HCT116 (cell line): ENCODE data around the gene GGA2. TPM values are rescaled to one million over a fixed set of nuclear protein-coding genes. Genes with fewer than 3 reads are reported as not detected.

Experiments used
- ATAC-seq: fragments of 200-7000 bp; cut with Tn5 transposase; 2 replicates; pipeline ENCODE4 v1.9.1; 2020; ENCODE audit warnings: mild to moderate bottlenecking, moderate library complexity
- BruUV-seq: library from RNA; stranded (reverse); fragments of 400-500 nt; replicated peaks from 2 replicates; lab custom pipeline; 2021; lab: Mats Ljungman, UMichigan
- CTCF ChIA-PET: fragments of 300-600 bp; sonication (Branson Sonifier 250); formaldehyde crosslinking; loops from one replicate; lab custom pipeline; 2021; ENCODE audit warnings: antibody characterized with exemption; lab: Charles Lee
- POLR2A ChIA-PET: fragments of 300-600, 350-600 bp; sonication (Branson Sonifier 250); formaldehyde crosslinking; loops from one replicate; lab custom pipeline; 2021; ENCODE audit warnings: antibody characterized with exemption; lab: Charles Lee
- RAD21 ChIA-PET, 2 experiments: fragments of 300-600 bp; sonication (Branson Sonifier 250); formaldehyde crosslinking; loops; one replicate each; lab custom pipeline; 2023; ENCODE audit warnings: low total read pairs in 2 of 2; ENCODE audit not compliant: uncharacterized antibody in 2 of 2, unreplicated experiment in 2 of 2, low non-redundant PET in 1 of 2; lab: Charles Lee
- DNase-seq: peaks from one replicate; pipeline ENCODE4 v3.0.0-alpha.2; 2010; ENCODE audit warnings: low read depth, low spot score
- H2AFZ ChIP-seq: fragments of 200-600 bp; shearing (Covaris generic), sonication (generic); 2 replicates; pipeline ENCODE4 v1.6.1; 2017; ENCODE audit warnings: low read depth, mixed run types, mixed read lengths, antibody characterized with exemption, low read length; ENCODE audit not compliant: poor library complexity, severe bottlenecking
- H3K27ac ChIP-seq: 2 replicates; pipeline ENCODE4 v1.5.1; 2012; ENCODE audit warnings: low read depth, low read length
- H3K27me3 ChIP-seq: fragments of 200-600 bp; sonication (generic); 2 replicates; pipeline ENCODE4 v1.6.1; 2016; ENCODE audit warnings: mixed run types, low read length, mixed read lengths; ENCODE audit not compliant: insufficient read depth
- H3K36me3 ChIP-seq, 2 experiments: fragments of 200-500 bp in 1 of 2; fragments of 200-600 bp in 1 of 2; sonication (Bioruptor generic) in 1 of 2; sonication (generic) in 1 of 2; 2 replicates each; pipeline versions ENCODE4 v1.5.1 to v1.6.1; 2014 to 2016; ENCODE audit warnings: low read length in 2 of 2, inconsistent platforms in 1 of 2, mixed read lengths in 1 of 2, mixed run types in 1 of 2; ENCODE audit not compliant: insufficient read depth in 2 of 2, control insufficient read depth in 1 of 2
- H3K4me1 ChIP-seq, 2 experiments: fragments of 200-600 bp in 1 of 2; sonication (generic) in 1 of 2; 2 replicates each; pipeline versions ENCODE4 v1.5.1 to v1.6.1; 2012 to 2017; ENCODE audit warnings: low read length in 2 of 2, inconsistent platforms in 1 of 2, mild to moderate bottlenecking in 1 of 2, mixed read lengths in 1 of 2, mixed run types in 1 of 2, moderate library complexity in 1 of 2; ENCODE audit not compliant: insufficient read depth in 2 of 2, control insufficient read depth in 1 of 2
- H3K4me2 ChIP-seq: fragments of 200-600 bp; sonication (generic); 2 replicates; pipeline ENCODE4 v1.6.1; 2017; ENCODE audit warnings: mixed run types, low read length, mixed read lengths
- H3K4me3 ChIP-seq, 2 experiments: fragments of 200-600 bp in 1 of 2; sonication (generic) in 1 of 2; replicated peaks in 1 of 2; 2 replicates each; pipeline ENCODE4 v1.5.1; 2011 to 2016; ENCODE audit warnings: low read length in 2 of 2, control low read depth in 1 of 2, low read depth in 1 of 2, mild to moderate bottlenecking in 1 of 2, mixed read lengths in 1 of 2, mixed run types in 1 of 2
- H3K79me2 ChIP-seq: fragments of 200-600 bp; sonication (generic); 2 replicates; pipeline ENCODE4 v1.6.1; 2017; ENCODE audit warnings: mild to moderate bottlenecking, mixed run types, low read length, moderate library complexity, mixed read lengths; ENCODE audit not compliant: insufficient read depth
- H3K9ac ChIP-seq: fragments of 200-600 bp; sonication (generic); 2 replicates; pipeline ENCODE4 v1.6.1; 2016; ENCODE audit warnings: low read length, mixed read lengths
- H3K9me2 ChIP-seq: fragments of 200-600 bp; sonication (generic), shearing (Covaris generic); 2 replicates; pipeline ENCODE4 v1.6.1; 2017; ENCODE audit warnings: mixed run types, mild to moderate bottlenecking, moderate library complexity; ENCODE audit not compliant: insufficient read depth
- H3K9me3 ChIP-seq, 2 experiments: fragments of 200-500 bp in 1 of 2; fragments of 200-600 bp in 1 of 2; sonication (Bioruptor generic) in 1 of 2; sonication (generic) in 1 of 2; 2 replicates each; pipeline ENCODE4 v1.6.1; 2014 to 2017; ENCODE audit warnings: low read length in 2 of 2, mixed read lengths in 2 of 2, inconsistent platforms in 1 of 2, low read depth in 1 of 2, mild to moderate bottlenecking in 1 of 2, mixed run types in 1 of 2, moderate library complexity in 1 of 2; ENCODE audit not compliant: control insufficient read depth in 1 of 2, insufficient read depth in 1 of 2
- H4K20me1 ChIP-seq: fragments of 200-600 bp; sonication (generic), shearing (Covaris generic); 2 replicates; pipeline ENCODE4 v1.6.1; 2017; ENCODE audit warnings: mixed run types, mild to moderate bottlenecking, moderate library complexity; ENCODE audit not compliant: insufficient read depth
- ATF3 ChIP-seq: IDR thresholded peaks from 2 replicates; pipeline ENCODE4 v1.6.1; 2012
- CBX3 ChIP-seq: IDR thresholded peaks from 2 replicates; pipeline ENCODE4 v1.6.1; 2012; ENCODE audit warnings: low read depth
- CEBPB ChIP-seq: IDR thresholded peaks from 2 replicates; pipeline ENCODE4 v1.6.1; 2012; ENCODE audit warnings: low read depth
- CTCF ChIP-seq, 3 experiments: fragments of 200-600 bp in 1 of 3; sonication (generic) in 1 of 3; IDR thresholded peaks in 2 of 3; conservative IDR thresholded peaks in 1 of 3; 2 replicates each; pipeline ENCODE4 v1.5.1; 2012 to 2017; ENCODE audit warnings: low read depth in 2 of 3, low read length in 2 of 3, antibody characterized with exemption in 1 of 3, borderline replicate concordance in 1 of 3, control low read depth in 1 of 3, mild to moderate bottlenecking in 1 of 3, mixed read lengths in 1 of 3, mixed run types in 1 of 3, moderate library complexity in 1 of 3; ENCODE audit not compliant: insufficient read depth in 1 of 3
- ELF1 ChIP-seq: IDR thresholded peaks from 2 replicates; pipeline ENCODE4 v1.6.1; 2012; ENCODE audit warnings: low read depth, borderline replicate concordance
- EZH2 ChIP-seq: fragments of 200-600 bp; sonication (generic); IDR thresholded peaks from 2 replicates; pipeline ENCODE4 v1.6.1; 2017; ENCODE audit warnings: antibody characterized with exemption, mixed run types
- EZH2phosphoT487 ChIP-seq: fragments of 200-600 bp; IDR thresholded peaks from 2 replicates; pipeline ENCODE4 v1.6.1; 2018; ENCODE audit warnings: antibody characterized with exemption, borderline replicate concordance
- JUND ChIP-seq: IDR thresholded peaks from 2 replicates; pipeline ENCODE4 v1.6.1; 2012
- MAX ChIP-seq: IDR thresholded peaks from 2 replicates; pipeline ENCODE4 v1.6.1; 2012
- POLR2A ChIP-seq: IDR thresholded peaks from 2 replicates; pipeline ENCODE4 v1.7.0; 2011; ENCODE audit warnings: borderline replicate concordance; ENCODE audit not compliant: insufficient read depth, insufficient read length; ENCODE audit errors: extremely low read depth
- POLR2AphosphoS5 ChIP-seq: IDR thresholded peaks from 2 replicates; pipeline ENCODE4 v1.6.1; 2011; ENCODE audit warnings: mild to moderate bottlenecking, low read depth, low read length, moderate library complexity
- RAD21 ChIP-seq: IDR thresholded peaks from 2 replicates; pipeline ENCODE4 v1.6.1; 2012; ENCODE audit warnings: low read depth, mild to moderate bottlenecking
- REST ChIP-seq: IDR thresholded peaks from 2 replicates; pipeline ENCODE4 v1.6.1; 2012; ENCODE audit warnings: low read depth
- SRF ChIP-seq: IDR thresholded peaks from 2 replicates; pipeline ENCODE4 v1.6.1; 2012; ENCODE audit warnings: low read depth
- TCF7L2 ChIP-seq: IDR thresholded peaks from 2 replicates; pipeline ENCODE4 v1.7.0; 2011; ENCODE audit warnings: borderline replicate concordance, inconsistent platforms; ENCODE audit not compliant: insufficient read depth, insufficient read length; ENCODE audit errors: extremely low read depth
- YY1 ChIP-seq: IDR thresholded peaks from 2 replicates; pipeline ENCODE4 v1.6.1; 2011; ENCODE audit warnings: low read length, low read depth, moderate library complexity, mild to moderate bottlenecking; ENCODE audit not compliant: insufficient replicate concordance; ENCODE audit errors: extremely low read depth
- ZBTB33 ChIP-seq: IDR thresholded peaks from 2 replicates; pipeline ENCODE4 v1.6.1; 2011; ENCODE audit warnings: mild to moderate bottlenecking, low read length, moderate library complexity; ENCODE audit not compliant: insufficient replicate concordance; ENCODE audit errors: extremely low read depth
- ZFX ChIP-seq: fragments of 450-650 bp; IDR thresholded peaks from 2 replicates; pipeline ENCODE4 v1.6.1; 2017
- ZNF274 ChIP-seq: fragments of 200-500 bp; sonication (Bioruptor generic); IDR thresholded peaks from 2 replicates; pipeline ENCODE4 v1.6.1; 2014; ENCODE audit warnings: mild to moderate bottlenecking, low read depth, low read length, inconsistent platforms
- intact Hi-C: fragments of 100-400 bp; cut with micrococcal nuclease; formaldehyde crosslinking; loops from 2 replicates; pipeline ENCODE4 v1.10.0; 2022
- total RNA-seq: library from RNA; stranded (reverse); gene quantifications from one replicate; pipeline ENCODE4 v1.2.1, GENCODE V29; 2021; ENCODE audit not compliant: unreplicated experiment

Gene GGA2
- total RNA-seq, 1 experiment from 2014 or later, result 68.3 TPM

GRCh38 chr16:23452572-23453337, 57.5 kb downstream of the GGA2 start, which contains the start of gene COG7:
COG7 (minus strand) TSS chr16:23453189; CDS start chr16:23452994, 195 bp downstream.
- TSS peak; percentile 69 for BruUV-seq
- intact Hi-C loops, result no loop called here
- Histone ChIP-seq H3K4me2 (peak within 1 kb of the TSS; percentile 80), H3K9me3 (no peaks in the 10 kb centered on the region), H3K4me1 (peaks cover 6 to 15% of the 10 kb centered on the region in 2 experiments), H3K36me3 (no peaks in the 10 kb centered on the region), H4K20me1 (no peaks in the 10 kb centered on the region), H3K27me3 (no peaks in the 10 kb centered on the region), H3K4me3 (peak within 1 kb of the TSS; percentile 74 to 84), H3K9ac (peak within 1 kb of the TSS; percentile 75), H3K27ac (peak within 1 kb of the TSS; percentile 84), H3K79me2 (peaks cover 29% of the 10 kb centered on the region), H2AFZ (peak within 1 kb of the TSS; percentile 69), H3K9me2 (no peaks in the 10 kb centered on the region)
- ATAC-seq (peak; percentile 87), DNase-seq (peak; percentile 78)
- POLR2A ChIA-PET, result no interaction called here
- RAD21 ChIA-PET, result no interaction called here
- CTCF ChIA-PET, result interaction anchor here (2.2 kb wide), 1 partner anchor 17 kb away, joined by 16 read pairs; no protein-coding TSS in a partner anchor
- TF ChIP-seq POLR2A (no peak), EZH2phosphoT487 (no peak), ELF1 (peak; percentile 87), SRF (no peak), RAD21 (no peak), ZNF274 (no peak), EZH2 (no peak), POLR2AphosphoS5 (peak; percentile 71), CBX3 (no peak; the same call in 1 of the 2 replicates), ZBTB33 (peak; percentile 23), TCF7L2 (no peak), REST (no peak), JUND (no peak), YY1 (peak; percentile 46), MAX (peak; percentile 74), ZFX (peak; percentile 95), ATF3 (no peak), CTCF (IDR thresholded peaks at IDR 0.05 in 2 of 3, conservative IDR thresholded peaks at IDR 0.05 in 1 of 3; ENCODE audit: borderline replicate concordance in 1 of 3, insufficient read depth in 1 of 3, low read depth in 2 of 3, low read length in 2 of 3) (no peak), CEBPB (no peak)
